K562 (cell line): Measurements from ENCODE around the gene LPGAT1. TPM values are rescaled to one million over a fixed set of nuclear protein-coding genes. Genes with fewer than 3 reads are reported as not detected.

Source experiments
- ATAC-seq: fragments of 200-7000 bp; cut with Tn5 transposase; 3 replicates; pipeline ENCODE4 v1.9.1; 2020; ENCODE audit warnings: moderate library complexity
- BruUV-seq: library from RNA; stranded (reverse); fragments of 400-500 nt; replicated peaks from 2 replicates; lab custom pipeline; 2021; lab: Mats Ljungman, UMichigan
- CTCF ChIA-PET: fragments of 300-600 bp; formaldehyde crosslinking; extraction: SDS; loops from one replicate; lab custom pipeline; 2021; ENCODE audit warnings: low intra/inter-chr PET ratio; lab: Yijun Ruan, JAX
- POLR2A ChIA-PET: fragments of 300-600, 350-650 bp; sonication (Branson Sonifier 250); formaldehyde crosslinking; extraction: SDS; loops from one replicate; lab custom pipeline; 2021; ENCODE audit warnings: antibody characterized with exemption, inconsistent platforms; lab: Yijun Ruan, JAX
- DNase-seq, 4 experiments: peaks; one replicate each; pipeline versions ENCODE4 v3.0.0 to v3.0.0-alpha.2; 2011 to 2018; ENCODE audit warnings: low spot score in 3 of 4, mixed read lengths in 3 of 4; ENCODE audit errors: extremely low read depth in 1 of 4
- FAIRE-seq: peaks from 2 replicates; lab custom pipeline; 2011; peaks lifted over from hg19 to GRCh38; lab: Jason Lieb, UNC
- H2AFZ ChIP-seq: 2 replicates; pipeline ENCODE4 v1.6.0; 2011; ENCODE audit warnings: low read depth, low read length, control low read depth, inconsistent platforms
- H3K27ac ChIP-seq: fragments of 200-600 bp; 3 replicates; pipeline ENCODE4 v1.8.0; 2011; ENCODE audit warnings: low read depth, mild to moderate bottlenecking, control low read depth, inconsistent platforms, low read length, moderate library complexity, mixed read lengths; ENCODE audit errors: extremely low read depth
- H3K27me3 ChIP-seq, 2 experiments: fragments of 300-600 bp in 1 of 2; 2 replicates in 1 of 2; 3 replicates in 1 of 2; pipeline versions ENCODE4 v1.6.0 to v1.8.0; 2011; ENCODE audit warnings: inconsistent platforms in 2 of 2, low read length in 2 of 2, mild to moderate bottlenecking in 1 of 2, mixed read lengths in 1 of 2, moderate library complexity in 1 of 2; ENCODE audit not compliant: control insufficient read depth in 2 of 2, insufficient read depth in 2 of 2
- H3K36me3 ChIP-seq: fragments of 300-600 bp; 3 replicates; pipeline ENCODE4 v1.8.0; 2011; ENCODE audit warnings: mild to moderate bottlenecking, low read length, inconsistent platforms; ENCODE audit not compliant: control insufficient read depth, insufficient read depth
- H3K4me1 ChIP-seq, 2 experiments: fragments of 200-600 bp in 1 of 2; replicated peaks in 1 of 2; 2 replicates in 1 of 2; 3 replicates in 1 of 2; pipeline versions ENCODE4 v1.5.1 to v1.8.0; 2011; ENCODE audit warnings: inconsistent platforms in 2 of 2, low read length in 2 of 2, mild to moderate bottlenecking in 1 of 2, mixed read lengths in 1 of 2, moderate library complexity in 1 of 2; ENCODE audit not compliant: control insufficient read depth in 2 of 2, insufficient read depth in 2 of 2
- H3K4me2 ChIP-seq: 2 replicates; pipeline ENCODE4 v1.6.1; 2011; ENCODE audit warnings: low read length, control low read depth, inconsistent platforms, mixed read lengths; ENCODE audit not compliant: insufficient read depth
- H3K4me3 ChIP-seq: fragments of 200-600 bp; sonication (generic), shearing (Covaris generic); 2 replicates; pipeline ENCODE4 v1.5.1; 2016; ENCODE audit warnings: control low read depth, inconsistent platforms
- H3K79me2 ChIP-seq: fragments of 200-600 bp; 3 replicates; pipeline ENCODE4 v1.8.0; 2011; ENCODE audit warnings: low read length, inconsistent platforms; ENCODE audit not compliant: control insufficient read depth, insufficient read depth
- H3K9ac ChIP-seq, 2 experiments: 2 replicates each; pipeline versions ENCODE4 v1.6.0 to v1.6.1; 2011; ENCODE audit warnings: low read depth in 2 of 2, low read length in 2 of 2, control low read depth in 1 of 2, inconsistent platforms in 1 of 2, mild to moderate bottlenecking in 1 of 2, mixed read lengths in 1 of 2; ENCODE audit not compliant: insufficient read depth in 1 of 2
- H3K9me1 ChIP-seq: one replicate; pipeline ENCODE4 v1.6.0; 2011; ENCODE audit warnings: inconsistent platforms, mild to moderate bottlenecking, low read length, moderate library complexity; ENCODE audit not compliant: control insufficient read depth, insufficient read depth
- H3K9me3 ChIP-seq: replicated peaks from 2 replicates; pipeline ENCODE4 v1.5.1; 2011; ENCODE audit warnings: low read depth, low read length, inconsistent platforms; ENCODE audit not compliant: control insufficient read depth, insufficient read depth
- H4K20me1 ChIP-seq: replicated peaks from 2 replicates; pipeline ENCODE4 v1.6.1; 2011; ENCODE audit warnings: low read length, inconsistent platforms, mixed read lengths; ENCODE audit not compliant: control insufficient read depth, insufficient read depth
- HCFC1 ChIP-seq: IDR thresholded peaks from 2 replicates; pipeline ENCODE4 v1.6.1; 2012; ENCODE audit warnings: low read depth, low read length, improper control_type of control experiment
- L3MBTL2 ChIP-seq: fragments of 450-650 bp; IDR thresholded peaks from 2 replicates; pipeline ENCODE4 v1.6.1; 2016; ENCODE audit warnings: mild to moderate bottlenecking, moderate library complexity
- MBD1 ChIP-seq: fragments of 250-450 bp; sonication (Bioruptor Pico); IDR thresholded peaks from 2 replicates; pipeline ENCODE4 v1.8.0; 2022; ENCODE audit warnings: inconsistent platforms
- MGA ChIP-seq: fragments of 450-650 bp; IDR thresholded peaks from 2 replicates; pipeline ENCODE4 v1.6.1; 2016; ENCODE audit warnings: mild to moderate bottlenecking, moderate library complexity
- USF1 ChIP-seq: sonication (generic); formaldehyde crosslinking; IDR thresholded peaks from 2 replicates; pipeline ENCODE4 v1.9.0; 2022; ENCODE audit warnings: mild to moderate bottlenecking, missing genetic modification reagents
- WGBS: fragments of 100-300 bp; shearing (Covaris generic); methylation state at CpG from one replicate; pipeline ENCODE4 v1.1.6; 2016; ENCODE audit warnings: low coverage, mixed read lengths; ENCODE audit not compliant: insufficient coverage; ENCODE audit errors: missing lambda C conversion rate; 5-methylcytosine and 5-hydroxymethylcytosine counted together
- in situ Hi-C: fragments of 300-500 bp; cut with MboI; formaldehyde crosslinking; loops from 4 replicates; pipeline ENCODE4 v1.15.0; 2018; ENCODE audit warnings: inconsistent platforms, mixed read lengths
- intact Hi-C: fragments of 100-400 bp; cut with micrococcal nuclease; formaldehyde crosslinking; loops from 2 replicates; pipeline ENCODE4 v1.14.2; 2022
- polyA plus RNA-seq, 8 experiments: library from polyadenylated mRNA; depleted of rRNA in 4 of 8; stranded (reverse) in 5 of 8; unstranded in 3 of 8; fragments of >200 nt; fragmentation: Nextera tagmentation in 2 of 8; fragmentation: Illumina TruSeq in 1 of 8; extraction: Ambion mirVana in 2 of 8; extraction: Trizol in 1 of 8; gene quantifications; 2 replicates each; pipeline versions ENCODE4 v1.2.1 to v1.2.3, GENCODE V29; 2011 to 2014; ENCODE audit warnings: inconsistent platforms in 1 of 8, missing spikeins in 1 of 8
- total RNA-seq, 7 experiments: library from RNA; depleted of rRNA in 6 of 7; stranded (reverse); fragments of >200 nt in 6 of 7; fragmentation: Illumina TruSeq in 2 of 7; extraction: Trizol in 2 of 7; gene quantifications; 2 replicates each; pipeline versions ENCODE4 v1.2.1 to v1.2.3, GENCODE V29; 2011 to 2021; ENCODE audit warnings: low replicate concordance in 1 of 7

The LPGAT1 gene
- total and polyA plus RNA-seq, 9 of the 15 experiments (the other 6 are each of a cell fraction or from before 2014, with no cell fraction given), result 5.7 to 31.4 (median 16.3) TPM

GRCh38 chr1:211730347-211730746 is 100.2 kb downstream of the LPGAT1 start:
- FAIRE-seq, result no peak
- WGBS, result 17% methylated on average over 4 of the region's 4 CpGs
- CTCF ChIA-PET, result no interaction called here

More at GRCh38 chr1:211730347-211730746, 100.2 kb downstream of the LPGAT1 start:
- Histone ChIP-seq H4K20me1 (no peaks in the 10 kb centered on the region), H2AFZ (peak overlapping the region; percentile 6; the same call in 1 of the 2 replicates), H3K4me2 (no peak overlapping the region), H3K9me3 (no peaks in the 10 kb centered on the region), H3K4me1 (peaks cover 4 to 21% of the 10 kb centered on the region in 2 experiments), H3K27ac (no peak overlapping the region), H3K4me3 (no peak overlapping the region), H3K36me3 (no peaks in the 10 kb centered on the region), H3K9ac (no peak overlapping the region), H3K79me2 (no peaks in the 10 kb centered on the region), H3K9me1 (no peaks in the 10 kb centered on the region), H3K27me3 (no peaks in the 10 kb centered on the region)
- in situ Hi-C loops, result no loop called here
- ATAC-seq (no peak), DNase-seq (no peak)
- no TSS peak for BruUV-seq
- intact Hi-C loops, result no loop called here
- POLR2A ChIA-PET, result interaction anchor here (0.6 to 1.9 kb wide), 4 partner anchors 9 to 18 kb away, joined by 3 to 7 read pairs (median 5); no protein-coding TSS in a partner anchor
- TF ChIP-seq MGA (peak; percentile 64), MBD1 (CRISPR knock-in tag) (no peak), HCFC1 (no peak), L3MBTL2 (peak; percentile 35; the same call in 1 of the 2 replicates), USF1 (CRISPR knock-in tag) (peak; percentile 52; the same call in 1 of the 2 replicates)
